COR-L47 (cell line): ENCODE measurements around the gene PKNOX2.

Experiments used
- DNase-seq: peaks from one replicate; lab custom pipeline; 2025; lab: John Stamatoyannopoulos, UW

Gene PKNOX2

GRCh38 chr11:125164422-125165110 is at the start of gene PKNOX2:
Gene PKNOX2 (plus strand): TSS chr11:125164751. CDS start chr11:125351306, 186,555 bp downstream.
- DNase-seq, result peak; percentile 60

GRCh38 chr11:125117429-125117828 is 47.1 kb upstream of the PKNOX2 start:
- no peak for DNase-seq

GRCh38 chr11:125123194-125123946 is 41.2 kb upstream of the PKNOX2 start:
- DNase-seq, result no peak

- peak; percentile 67 for DNase-seq
Observed at GRCh38 chr11:125123947-125124617, 40.5 kb upstream of the PKNOX2 start.

- DNase-seq, result no peak
Observed at GRCh38 chr11:125124618-125124992, 39.9 kb upstream of the PKNOX2 start.

GRCh38 chr11:125128450-125128849 is 36.1 kb upstream of the PKNOX2 start:
- no peak for DNase-seq

- no peak for DNase-seq
Observed at GRCh38 chr11:125129316-125129993, 35.1 kb upstream of the PKNOX2 start.

- DNase-seq, result no peak
Observed at GRCh38 chr11:125132071-125132470, 32.5 kb upstream of the PKNOX2 start.

GRCh38 chr11:125132596-125132995 is 32.0 kb upstream of the PKNOX2 start:
- no peak for DNase-seq

- no peak for DNase-seq
Observed at GRCh38 chr11:125136001-125136400, 28.6 kb upstream of the PKNOX2 start.

GRCh38 chr11:125138966-125139365 is 25.6 kb upstream of the PKNOX2 start:
- no peak for DNase-seq

- no peak for DNase-seq
Observed at GRCh38 chr11:125139778-125140177, 24.8 kb upstream of the PKNOX2 start.

- DNase-seq, result no peak
Observed at GRCh38 chr11:125140233-125140632, 24.3 kb upstream of the PKNOX2 start.

- DNase-seq, result no peak
Observed at GRCh38 chr11:125141178-125141577, 23.4 kb upstream of the PKNOX2 start.

GRCh38 chr11:125141686-125142535 is 22.6 kb upstream of the PKNOX2 start:
- peak; percentile 9 for DNase-seq

GRCh38 chr11:125146232-125146631 is 18.3 kb upstream of the PKNOX2 start:
- no peak for DNase-seq

- no peak for DNase-seq
Observed at GRCh38 chr11:125147280-125147679, 17.3 kb upstream of the PKNOX2 start.

GRCh38 chr11:125148011-125148410 is 16.5 kb upstream of the PKNOX2 start:
- no peak for DNase-seq

- no peak for DNase-seq
Observed at GRCh38 chr11:125148743-125149142, 15.8 kb upstream of the PKNOX2 start.

GRCh38 chr11:125153837-125154236 is 10.7 kb upstream of the PKNOX2 start:
- DNase-seq, result no peak

- DNase-seq, result no peak
Observed at GRCh38 chr11:125154378-125155099, 10.0 kb upstream of the PKNOX2 start.
